Measurements from ENCODE around the gene CDK1.
"Not testable (repeated sequence)": the region's sequence is repeated elsewhere in the genome, so short reads cannot be mapped to it uniquely, and the experiment has no call there.

CDK1 gene

DNA sequence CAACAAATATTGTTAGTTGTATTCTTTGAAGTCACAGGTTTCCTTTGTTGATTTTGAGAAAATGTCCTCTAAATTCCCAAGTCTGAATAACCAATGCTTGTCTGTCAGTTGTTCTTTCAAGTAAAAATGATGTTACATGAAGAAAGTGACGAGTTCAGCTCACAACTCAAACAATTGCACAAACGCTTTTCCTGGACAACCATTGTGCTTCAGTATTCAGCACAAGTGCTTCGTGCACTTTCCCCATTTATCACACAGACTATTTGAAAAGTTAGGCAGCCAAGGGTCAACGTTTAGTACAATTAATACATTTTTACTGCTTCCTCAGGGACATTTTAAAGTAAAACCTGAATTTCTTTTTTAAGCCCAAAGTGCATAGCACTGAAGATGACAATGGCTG is 44.5 kb downstream of the CDK1 start:
- no peaks in the 10 kb centered on the region for H3K9me3 ChIP-seq (ENCODE audit: control insufficient read depth in 2 of 2, low read length in 2 of 2)
- peaks cover 0 to 4% of the 10 kb centered on the region in 2 donors for H3K4me1 ChIP-seq (ENCODE audit: control insufficient read depth in 2 of 2, insufficient read depth in 2 of 2, low read length in 2 of 2)
- H3K27me3 ChIP-seq (ENCODE audit: control insufficient read depth in 2 of 2, insufficient read depth in 2 of 2, low read length in 2 of 2): no peaks in the 10 kb centered on the region
- no peak overlapping the region for H3K27ac ChIP-seq (ENCODE audit: low read depth in 2 of 2, low read length in 2 of 2)
- no peaks in the 10 kb centered on the region for H3K36me3 ChIP-seq (ENCODE audit: control insufficient read depth in 2 of 2, insufficient read depth in 2 of 2, low read length in 2 of 2)
- H3K9ac ChIP-seq (ENCODE audit: low read depth in 1 of 2, low read length in 2 of 2): no peak overlapping the region
- no peak overlapping the region for H3K4me3 ChIP-seq (ENCODE audit: low read length in 2 of 2)

DNA sequence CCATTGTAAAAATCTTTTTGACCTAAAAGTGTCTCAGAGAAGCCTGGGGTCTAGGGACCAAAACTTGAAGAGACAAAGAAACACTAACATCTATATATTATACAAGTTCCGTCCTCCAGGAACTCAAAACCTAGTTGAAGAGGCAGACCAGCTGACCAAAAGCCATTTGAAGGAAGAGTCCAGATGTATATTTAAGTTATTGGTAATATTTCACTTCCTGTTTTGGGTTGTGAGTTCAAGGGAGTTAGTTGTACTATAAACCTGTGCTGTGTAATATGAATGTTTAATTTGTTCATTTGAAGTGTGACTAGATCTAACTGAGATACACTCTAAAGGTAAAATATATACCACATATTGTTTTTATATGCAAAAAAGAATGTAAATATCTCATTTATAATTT is 45.0 kb downstream of the CDK1 start:
- Histone ChIP-seq H3K4me1 (ENCODE audit: control insufficient read depth in 2 of 2, insufficient read depth in 2 of 2, low read length in 2 of 2) (peaks cover 0 to 4% of the 10 kb centered on the region in 2 donors), H3K4me3 (ENCODE audit: low read length in 2 of 2) (no peak overlapping the region), H3K9me3 (ENCODE audit: control insufficient read depth in 2 of 2, low read length in 2 of 2) (no peaks in the 10 kb centered on the region), H3K36me3 (ENCODE audit: control insufficient read depth in 2 of 2, insufficient read depth in 2 of 2, low read length in 2 of 2) (no peaks in the 10 kb centered on the region), H3K27me3 (ENCODE audit: control insufficient read depth in 2 of 2, insufficient read depth in 2 of 2, low read length in 2 of 2) (no peaks in the 10 kb centered on the region), H3K9ac (ENCODE audit: low read depth in 1 of 2, low read length in 2 of 2) (no peak overlapping the region), H3K27ac (ENCODE audit: low read depth in 2 of 2, low read length in 2 of 2) (no peak overlapping the region)

DNA sequence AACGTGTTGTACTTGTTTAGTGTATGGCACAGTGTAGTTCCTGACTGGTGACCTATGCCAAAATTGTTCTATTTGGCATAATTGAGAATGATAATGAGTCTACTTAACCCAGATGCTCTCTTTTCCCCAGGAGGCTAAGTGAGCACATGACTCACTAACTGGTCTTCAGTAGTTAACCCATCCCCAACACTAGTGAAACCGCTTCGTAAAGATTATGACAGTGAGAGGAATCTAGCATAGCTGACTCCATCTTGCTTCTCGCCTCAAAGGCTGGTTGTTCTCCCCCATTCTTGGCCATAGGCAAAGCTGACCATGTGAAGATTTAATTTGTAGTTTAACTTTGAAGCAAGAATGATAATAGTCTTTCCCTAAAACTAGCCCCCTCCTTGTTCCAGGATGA is 47.2 kb downstream of the CDK1 start:
- Histone ChIP-seq H3K4me1 (ENCODE audit: control insufficient read depth in 2 of 2, insufficient read depth in 2 of 2, low read length in 2 of 2) (no peaks in the 10 kb centered on the region), H3K4me3 (ENCODE audit: low read length in 2 of 2) (no peak overlapping the region), H3K9ac (ENCODE audit: low read depth in 1 of 2, low read length in 2 of 2) (no peak overlapping the region), H3K9me3 (ENCODE audit: control insufficient read depth in 2 of 2, low read length in 2 of 2) (no peaks in the 10 kb centered on the region), H3K27ac (ENCODE audit: low read depth in 2 of 2, low read length in 2 of 2) (no peak overlapping the region), H3K36me3 (ENCODE audit: control insufficient read depth in 2 of 2, insufficient read depth in 2 of 2, low read length in 2 of 2) (no peaks in the 10 kb centered on the region), H3K27me3 (ENCODE audit: control insufficient read depth in 2 of 2, insufficient read depth in 2 of 2, low read length in 2 of 2) (no peaks in the 10 kb centered on the region)

DNA sequence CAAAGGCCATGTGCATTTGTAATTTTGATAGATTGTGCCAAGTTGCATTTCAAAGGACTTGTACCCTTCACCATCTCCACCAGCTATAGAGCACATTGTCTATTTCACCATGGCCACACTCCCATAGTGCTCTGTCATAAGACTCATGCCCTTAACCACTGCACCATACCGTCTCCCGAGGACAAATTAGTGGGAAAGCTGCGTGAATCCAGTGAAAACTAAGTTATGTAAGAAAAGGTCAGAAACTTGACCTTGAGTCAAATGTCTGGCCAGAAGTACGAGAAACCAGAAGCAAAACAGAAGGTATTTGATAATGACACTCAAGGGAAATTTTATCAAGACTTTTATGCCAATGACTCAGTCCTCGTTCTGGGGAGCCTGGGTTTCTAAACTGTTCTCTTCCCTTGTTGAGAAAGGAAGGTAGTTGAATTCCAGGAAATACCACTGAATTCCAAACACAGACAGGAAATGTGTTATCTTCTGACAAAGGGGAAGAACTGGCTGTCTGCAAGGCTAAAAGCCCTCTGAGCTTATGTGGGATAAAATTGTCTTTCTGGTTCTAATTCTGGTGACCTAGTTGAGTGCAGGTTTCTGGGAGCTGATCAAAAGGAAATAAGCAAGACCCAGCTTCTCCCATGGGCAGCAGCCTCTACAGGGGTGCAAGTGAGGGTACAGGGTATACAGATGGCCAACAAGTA is 49.7 kb downstream of the CDK1 start:
- Histone ChIP-seq H3K9me3 (ENCODE audit: control insufficient read depth in 2 of 2, low read length in 2 of 2) (no peaks in the 10 kb centered on the region), H3K36me3 (ENCODE audit: control insufficient read depth in 2 of 2, insufficient read depth in 2 of 2, low read length in 2 of 2) (no peaks in the 10 kb centered on the region), H3K9ac (ENCODE audit: low read depth in 1 of 2, low read length in 2 of 2) (no peak overlapping the region), H3K27me3 (ENCODE audit: control insufficient read depth in 2 of 2, insufficient read depth in 2 of 2, low read length in 2 of 2) (no peaks in the 10 kb centered on the region), H3K4me1 (ENCODE audit: control insufficient read depth in 2 of 2, insufficient read depth in 2 of 2, low read length in 2 of 2) (no peaks in the 10 kb centered on the region), H3K27ac (ENCODE audit: low read depth in 2 of 2, low read length in 2 of 2) (no peak overlapping the region), H3K4me3 (ENCODE audit: low read length in 2 of 2) (no peak overlapping the region)

DNA sequence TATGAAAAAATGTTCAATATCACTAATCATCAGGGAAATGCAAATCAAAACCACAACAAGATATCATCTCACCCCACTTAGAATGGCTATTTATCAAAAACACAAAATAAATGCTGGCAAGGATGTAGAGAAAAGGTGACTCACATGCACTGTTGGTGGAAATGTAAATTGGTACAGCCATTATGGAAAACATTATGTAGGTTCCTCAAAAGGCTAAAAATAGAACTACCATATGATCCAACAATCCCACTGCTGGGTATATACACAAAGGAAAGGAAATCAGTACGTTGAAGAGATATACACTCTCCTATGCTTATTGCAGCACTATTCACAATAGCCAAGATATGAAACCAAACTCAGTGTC is 50.2 kb downstream of the CDK1 start:
- no peaks in the 10 kb centered on the region for H3K27me3 ChIP-seq (ENCODE audit: control insufficient read depth in 2 of 2, insufficient read depth in 2 of 2, low read length in 2 of 2)

DNA sequence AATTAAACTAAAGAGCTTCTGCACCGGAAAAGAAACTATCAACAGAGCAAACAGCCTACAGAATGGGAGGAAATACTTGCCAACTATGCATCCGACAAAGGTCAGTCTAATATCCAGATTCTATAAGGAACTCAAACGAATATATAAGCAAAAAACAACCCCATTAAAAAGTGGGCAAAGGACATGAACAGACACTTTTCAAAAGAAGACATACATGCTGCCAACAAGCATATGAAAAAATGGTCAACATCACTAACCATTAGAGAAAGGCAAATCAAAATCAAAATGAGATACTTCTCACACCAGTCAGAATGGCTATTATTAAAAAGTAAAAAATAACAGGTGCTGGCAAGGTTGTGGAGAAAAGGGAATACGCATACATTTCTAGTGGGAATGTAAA is 53.9 kb downstream of the CDK1 start:
- not testable (repeated sequence) for H3K4me1 ChIP-seq (ENCODE audit: control insufficient read depth in 2 of 2, insufficient read depth in 2 of 2, low read length in 2 of 2); H3K4me3 ChIP-seq (ENCODE audit: low read length in 2 of 2); H3K9me3 ChIP-seq (ENCODE audit: control insufficient read depth in 2 of 2, low read length in 2 of 2); H3K9ac ChIP-seq (ENCODE audit: low read depth in 1 of 2, low read length in 2 of 2); H3K27me3 ChIP-seq (ENCODE audit: control insufficient read depth in 2 of 2, insufficient read depth in 2 of 2, low read length in 2 of 2); H3K27ac ChIP-seq (ENCODE audit: low read depth in 2 of 2, low read length in 2 of 2); H3K36me3 ChIP-seq (ENCODE audit: control insufficient read depth in 2 of 2, insufficient read depth in 2 of 2, low read length in 2 of 2)

More for the DNA sequence above, 50.2 kb downstream of the CDK1 start:
- Histone ChIP-seq H3K4me1 (ENCODE audit: control insufficient read depth in 2 of 2, insufficient read depth in 2 of 2, low read length in 2 of 2) (no peaks in the 10 kb centered on the region), H3K9me3 (ENCODE audit: control insufficient read depth in 2 of 2, low read length in 2 of 2) (no peaks in the 10 kb centered on the region), H3K9ac (ENCODE audit: low read depth in 1 of 2, low read length in 2 of 2) (no peak overlapping the region), H3K4me3 (ENCODE audit: low read length in 2 of 2) (no peak overlapping the region), H3K27ac (ENCODE audit: low read depth in 2 of 2, low read length in 2 of 2) (no peak overlapping the region), H3K36me3 (ENCODE audit: control insufficient read depth in 2 of 2, insufficient read depth in 2 of 2, low read length in 2 of 2) (no peaks in the 10 kb centered on the region)

DNA sequence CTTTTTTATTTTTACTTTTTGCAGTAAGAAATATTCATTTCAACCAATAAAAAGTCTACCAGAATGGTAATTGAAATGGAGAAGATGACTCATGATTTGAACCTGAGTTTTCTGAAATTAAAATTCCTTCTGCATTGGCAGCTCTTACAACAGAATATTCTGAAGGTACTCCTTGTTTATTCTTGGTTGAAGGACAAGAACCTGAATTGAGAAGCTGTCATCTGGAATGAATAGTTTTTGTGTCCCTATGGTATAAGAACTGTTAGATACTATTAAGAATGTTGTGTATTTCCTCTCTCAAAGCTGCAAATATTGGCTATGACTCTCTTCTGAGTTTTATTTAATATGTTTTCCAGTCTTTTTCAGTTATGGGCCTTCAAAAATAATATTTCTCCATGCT is 56.1 kb downstream of the CDK1 start:
- H3K4me1 ChIP-seq (ENCODE audit: control insufficient read depth in 2 of 2, insufficient read depth in 2 of 2, low read length in 2 of 2): no peaks in the 10 kb centered on the region
- no peaks in the 10 kb centered on the region for H3K9me3 ChIP-seq (ENCODE audit: control insufficient read depth in 2 of 2, low read length in 2 of 2)
- H3K27me3 ChIP-seq (ENCODE audit: control insufficient read depth in 2 of 2, insufficient read depth in 2 of 2, low read length in 2 of 2): no peaks in the 10 kb centered on the region
- H3K36me3 ChIP-seq (ENCODE audit: control insufficient read depth in 2 of 2, insufficient read depth in 2 of 2, low read length in 2 of 2): no peaks in the 10 kb centered on the region
- H3K9ac ChIP-seq (ENCODE audit: low read depth in 1 of 2, low read length in 2 of 2): no peak overlapping the region
- no peak overlapping the region for H3K4me3 ChIP-seq (ENCODE audit: low read length in 2 of 2)
- no peak overlapping the region for H3K27ac ChIP-seq (ENCODE audit: low read depth in 2 of 2, low read length in 2 of 2)

DNA sequence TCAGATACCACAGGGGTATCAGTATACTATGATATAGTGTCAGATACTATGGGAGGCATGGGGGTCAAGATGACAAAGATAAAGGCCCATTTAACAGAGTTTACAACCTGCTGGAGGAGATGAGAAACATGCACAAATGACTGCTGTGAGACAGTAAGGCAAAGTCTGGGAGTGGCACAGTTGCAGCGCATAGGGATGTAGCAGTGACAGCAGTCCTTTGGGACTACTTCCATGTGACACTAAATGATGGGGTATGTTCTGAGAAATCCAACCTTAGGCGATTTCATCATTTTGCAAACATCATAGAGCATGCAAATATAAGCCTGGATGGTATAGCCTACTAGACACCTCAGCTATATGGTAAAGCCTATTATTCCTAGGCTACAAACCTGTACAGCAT is 56.8 kb downstream of the CDK1 start:
- H3K27ac ChIP-seq (ENCODE audit: low read depth in 2 of 2, low read length in 2 of 2): no peak overlapping the region

DNA sequence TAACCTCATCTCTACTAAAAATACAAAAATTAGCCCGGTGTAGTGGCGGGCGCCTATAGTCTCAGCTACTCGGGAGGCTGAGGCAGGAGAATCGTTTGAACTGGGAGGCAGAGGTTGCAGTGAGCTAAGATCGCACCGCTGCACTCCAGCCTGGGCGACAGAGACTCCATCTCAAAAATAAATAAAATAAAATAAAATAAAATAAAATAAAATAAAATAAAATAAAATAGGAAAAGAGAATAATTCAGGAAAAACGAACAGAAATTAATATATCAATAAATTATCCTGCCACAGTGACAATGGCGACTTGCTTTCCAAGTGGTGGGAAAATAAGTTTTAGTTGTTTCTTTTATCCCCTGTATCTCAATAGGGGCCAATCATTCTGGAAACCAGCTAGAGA is 62.9 kb downstream of the CDK1 start:
- H3K9ac ChIP-seq (ENCODE audit: low read depth in 1 of 2, low read length in 2 of 2); H3K4me3 ChIP-seq (ENCODE audit: low read length in 2 of 2); H3K27me3 ChIP-seq (ENCODE audit: control insufficient read depth in 2 of 2, insufficient read depth in 2 of 2, low read length in 2 of 2); H3K9me3 ChIP-seq (ENCODE audit: control insufficient read depth in 2 of 2, low read length in 2 of 2); H3K36me3 ChIP-seq (ENCODE audit: control insufficient read depth in 2 of 2, insufficient read depth in 2 of 2, low read length in 2 of 2); H3K27ac ChIP-seq (ENCODE audit: low read depth in 2 of 2, low read length in 2 of 2); H3K4me1 ChIP-seq (ENCODE audit: control insufficient read depth in 2 of 2, insufficient read depth in 2 of 2, low read length in 2 of 2): not testable (repeated sequence)

More for the DNA sequence above, 56.8 kb downstream of the CDK1 start:
- no peaks in the 10 kb centered on the region for H3K27me3 ChIP-seq (ENCODE audit: control insufficient read depth in 2 of 2, insufficient read depth in 2 of 2, low read length in 2 of 2)
- no peaks in the 10 kb centered on the region for H3K36me3 ChIP-seq (ENCODE audit: control insufficient read depth in 2 of 2, insufficient read depth in 2 of 2, low read length in 2 of 2)
- no peaks in the 10 kb centered on the region for H3K4me1 ChIP-seq (ENCODE audit: control insufficient read depth in 2 of 2, insufficient read depth in 2 of 2, low read length in 2 of 2)
- H3K9me3 ChIP-seq (ENCODE audit: control insufficient read depth in 2 of 2, low read length in 2 of 2): no peaks in the 10 kb centered on the region
- H3K9ac ChIP-seq (ENCODE audit: low read depth in 1 of 2, low read length in 2 of 2): no peak overlapping the region
- H3K4me3 ChIP-seq (ENCODE audit: low read length in 2 of 2): no peak overlapping the region

DNA sequence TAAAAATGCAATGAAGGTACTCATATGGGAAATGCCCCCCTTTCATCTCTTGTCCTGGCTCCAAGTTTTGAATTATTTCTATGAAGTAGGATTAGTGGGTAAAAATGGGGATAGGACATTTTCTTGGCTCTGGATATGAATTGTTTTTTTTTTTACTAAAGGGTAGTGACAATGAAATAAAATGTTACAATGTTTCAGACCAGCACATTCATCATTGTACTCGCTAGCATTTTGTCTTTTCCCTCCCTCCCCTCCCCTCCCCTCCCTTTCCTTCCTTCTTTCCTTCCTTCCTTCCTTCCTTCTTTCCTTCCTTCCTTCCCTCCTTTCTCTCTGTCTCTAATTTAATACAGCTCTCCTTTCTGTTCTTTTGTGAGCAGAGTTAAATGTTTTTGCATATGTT is 64.4 kb downstream of the CDK1 start:
- H3K36me3 ChIP-seq (ENCODE audit: control insufficient read depth in 2 of 2, insufficient read depth in 2 of 2, low read length in 2 of 2): no peaks in the 10 kb centered on the region
- H3K27ac ChIP-seq (ENCODE audit: low read depth in 2 of 2, low read length in 2 of 2): no peak overlapping the region
- H3K4me1 ChIP-seq (ENCODE audit: control insufficient read depth in 2 of 2, insufficient read depth in 2 of 2, low read length in 2 of 2): no peaks in the 10 kb centered on the region
- no peak overlapping the region for H3K9ac ChIP-seq (ENCODE audit: low read depth in 1 of 2, low read length in 2 of 2)
- no peaks in the 10 kb centered on the region for H3K9me3 ChIP-seq (ENCODE audit: control insufficient read depth in 2 of 2, low read length in 2 of 2)
- H3K4me3 ChIP-seq (ENCODE audit: low read length in 2 of 2): no peak overlapping the region
- H3K27me3 ChIP-seq (ENCODE audit: control insufficient read depth in 2 of 2, insufficient read depth in 2 of 2, low read length in 2 of 2): no peaks in the 10 kb centered on the region
